ENCODE results near the gene DKK2.

DNA sequence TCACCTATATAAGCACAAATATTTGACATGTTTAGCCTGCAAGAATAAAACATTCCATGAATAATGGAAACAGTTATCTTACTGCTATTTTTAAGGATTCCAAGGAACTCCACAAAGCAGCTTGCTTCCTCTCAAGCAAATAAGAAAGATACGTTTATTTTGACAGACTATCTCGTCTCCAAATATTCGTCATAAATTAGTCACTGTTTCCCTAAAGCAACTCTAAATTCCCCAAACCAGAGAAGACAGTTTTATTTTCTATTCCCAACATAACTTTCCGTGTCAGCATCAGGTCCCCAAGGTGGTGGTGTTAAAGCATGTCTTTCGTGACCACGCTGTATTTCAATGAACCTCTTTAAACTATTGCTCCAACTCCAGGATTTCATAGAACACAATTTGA is 24.3 kb upstream of the DKK2 start:
- TF ChIP-seq, protein P1, sequence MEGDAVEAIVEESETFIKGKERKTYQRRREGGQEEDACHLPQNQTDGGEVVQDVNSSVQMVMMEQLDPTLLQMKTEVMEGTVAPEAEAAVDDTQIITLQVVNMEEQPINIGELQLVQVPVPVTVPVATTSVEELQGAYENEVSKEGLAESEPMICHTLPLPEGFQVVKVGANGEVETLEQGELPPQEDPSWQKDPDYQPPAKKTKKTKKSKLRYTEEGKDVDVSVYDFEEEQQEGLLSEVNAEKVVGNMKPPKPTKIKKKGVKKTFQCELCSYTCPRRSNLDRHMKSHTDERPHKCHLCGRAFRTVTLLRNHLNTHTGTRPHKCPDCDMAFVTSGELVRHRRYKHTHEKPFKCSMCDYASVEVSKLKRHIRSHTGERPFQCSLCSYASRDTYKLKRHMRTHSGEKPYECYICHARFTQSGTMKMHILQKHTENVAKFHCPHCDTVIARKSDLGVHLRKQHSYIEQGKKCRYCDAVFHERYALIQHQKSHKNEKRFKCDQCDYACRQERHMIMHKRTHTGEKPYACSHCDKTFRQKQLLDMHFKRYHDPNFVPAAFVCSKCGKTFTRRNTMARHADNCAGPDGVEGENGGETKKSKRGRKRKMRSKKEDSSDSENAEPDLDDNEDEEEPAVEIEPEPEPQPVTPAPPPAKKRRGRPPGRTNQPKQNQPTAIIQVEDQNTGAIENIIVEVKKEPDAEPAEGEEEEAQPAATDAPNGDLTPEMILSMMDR (IDR thresholded peaks at IDR 0.05) = no peak
- TF ChIP-seq RCOR1 (IDR thresholded peaks at IDR 0.05; ENCODE audit: low read length) (no peak), MXI1 (IDR thresholded peaks at IDR 0.05; ENCODE audit: low read depth, low read length) (no peak), FOXM1 (IDR thresholded peaks at IDR 0.05; ENCODE audit: low read depth) (no peak), POLR2AphosphoS5 (IDR thresholded peaks at IDR 0.05; ENCODE audit: low read depth, low read length) (no peak), EP300 (IDR thresholded peaks at IDR 0.05; ENCODE audit: borderline replicate concordance in 1 of 2, low read depth in 1 of 2, low read length in 1 of 2) (no peak), EZH2phosphoT487 (IDR thresholded peaks at IDR 0.05; ENCODE audit: borderline replicate concordance, low read depth) (no peak), RAD21 (IDR thresholded peaks at IDR 0.05; ENCODE audit: low read length) (no peak)
- TF ChIP-seq, protein P2, sequence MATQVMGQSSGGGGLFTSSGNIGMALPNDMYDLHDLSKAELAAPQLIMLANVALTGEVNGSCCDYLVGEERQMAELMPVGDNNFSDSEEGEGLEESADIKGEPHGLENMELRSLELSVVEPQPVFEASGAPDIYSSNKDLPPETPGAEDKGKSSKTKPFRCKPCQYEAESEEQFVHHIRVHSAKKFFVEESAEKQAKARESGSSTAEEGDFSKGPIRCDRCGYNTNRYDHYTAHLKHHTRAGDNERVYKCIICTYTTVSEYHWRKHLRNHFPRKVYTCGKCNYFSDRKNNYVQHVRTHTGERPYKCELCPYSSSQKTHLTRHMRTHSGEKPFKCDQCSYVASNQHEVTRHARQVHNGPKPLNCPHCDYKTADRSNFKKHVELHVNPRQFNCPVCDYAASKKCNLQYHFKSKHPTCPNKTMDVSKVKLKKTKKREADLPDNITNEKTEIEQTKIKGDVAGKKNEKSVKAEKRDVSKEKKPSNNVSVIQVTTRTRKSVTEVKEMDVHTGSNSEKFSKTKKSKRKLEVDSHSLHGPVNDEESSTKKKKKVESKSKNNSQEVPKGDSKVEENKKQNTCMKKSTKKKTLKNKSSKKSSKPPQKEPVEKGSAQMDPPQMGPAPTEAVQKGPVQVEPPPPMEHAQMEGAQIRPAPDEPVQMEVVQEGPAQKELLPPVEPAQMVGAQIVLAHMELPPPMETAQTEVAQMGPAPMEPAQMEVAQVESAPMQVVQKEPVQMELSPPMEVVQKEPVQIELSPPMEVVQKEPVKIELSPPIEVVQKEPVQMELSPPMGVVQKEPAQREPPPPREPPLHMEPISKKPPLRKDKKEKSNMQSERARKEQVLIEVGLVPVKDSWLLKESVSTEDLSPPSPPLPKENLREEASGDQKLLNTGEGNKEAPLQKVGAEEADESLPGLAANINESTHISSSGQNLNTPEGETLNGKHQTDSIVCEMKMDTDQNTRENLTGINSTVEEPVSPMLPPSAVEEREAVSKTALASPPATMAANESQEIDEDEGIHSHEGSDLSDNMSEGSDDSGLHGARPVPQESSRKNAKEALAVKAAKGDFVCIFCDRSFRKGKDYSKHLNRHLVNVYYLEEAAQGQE (IDR thresholded peaks at IDR 0.05; ENCODE audit: low read depth, low read length) = no peak
